Astrocyte (in vitro differentiated cells and primary cell): ENCODE measurements around the gene ARPC4. TPM values are rescaled to one million over a fixed set of nuclear protein-coding genes. Genes with fewer than 3 reads are reported as not detected.

Experiments
- DNase-seq: peaks from one replicate; pipeline ENCODE4 v3.0.0-alpha.2; 2010; ENCODE audit warnings: low read depth
- FAIRE-seq: peaks from 2 replicates; lab custom pipeline; 2011; peaks lifted over from hg19 to GRCh38; lab: Jason Lieb, UNC
- H2AFZ ChIP-seq: 2 replicates; pipeline ENCODE4 v1.6.0; 2012; ENCODE audit warnings: low read depth, low read length, inconsistent platforms
- H3K27ac ChIP-seq: 2 replicates; pipeline ENCODE4 v1.5.1; 2011; ENCODE audit warnings: low read depth, low read length, inconsistent platforms
- H3K27me3 ChIP-seq: 2 replicates; pipeline ENCODE4 v1.6.0; 2011; ENCODE audit warnings: low read length, inconsistent platforms; ENCODE audit not compliant: insufficient read depth
- H3K36me3 ChIP-seq: 2 replicates; pipeline ENCODE4 v1.5.1; 2011; ENCODE audit warnings: low read length, inconsistent platforms; ENCODE audit not compliant: insufficient read depth
- H3K4me1 ChIP-seq: 2 replicates; pipeline ENCODE4 v1.5.1; 2011; ENCODE audit warnings: low read length, inconsistent platforms; ENCODE audit not compliant: insufficient read depth
- H3K4me2 ChIP-seq: 2 replicates; pipeline ENCODE4 v1.6.0; 2012; ENCODE audit warnings: low read length, inconsistent platforms
- H3K4me3 ChIP-seq: 2 replicates; pipeline ENCODE4 v1.5.1; 2011; ENCODE audit warnings: low read depth, mild to moderate bottlenecking, low read length, inconsistent platforms; ENCODE audit not compliant: insufficient read depth
- H3K79me2 ChIP-seq: 2 replicates; pipeline ENCODE4 v1.6.0; 2012; ENCODE audit warnings: mild to moderate bottlenecking, low read length, inconsistent platforms; ENCODE audit not compliant: insufficient read depth
- H3K9ac ChIP-seq: 2 replicates; pipeline ENCODE4 v1.6.0; 2012; ENCODE audit warnings: mild to moderate bottlenecking, low read length, inconsistent platforms
- H3K9me3 ChIP-seq: 2 replicates; pipeline ENCODE4 v1.5.1; 2012; ENCODE audit warnings: low read depth, mild to moderate bottlenecking, low read length, inconsistent platforms; ENCODE audit not compliant: insufficient read depth
- H4K20me1 ChIP-seq: 2 replicates; pipeline ENCODE4 v1.6.0; 2012; ENCODE audit warnings: low read length, inconsistent platforms; ENCODE audit not compliant: insufficient read depth
- H3K27ac Mint-ChIP-seq: one replicate; pipeline ENCODE4 v1.8.0; 2021; ENCODE audit warnings: mild to moderate bottlenecking, mixed read lengths; ENCODE audit not compliant: unreplicated experiment
- H3K27me3 Mint-ChIP-seq: one replicate; pipeline ENCODE4 v1.8.0; 2021; ENCODE audit warnings: low read depth, mixed read lengths; ENCODE audit not compliant: unreplicated experiment
- H3K36me3 Mint-ChIP-seq: one replicate; pipeline ENCODE4 v1.8.0; 2021; ENCODE audit warnings: low read depth, mixed read lengths; ENCODE audit not compliant: unreplicated experiment
- H3K4me1 Mint-ChIP-seq: one replicate; pipeline ENCODE4 v1.8.0; 2021; ENCODE audit warnings: low read depth, mixed read lengths; ENCODE audit not compliant: unreplicated experiment
- H3K4me3 Mint-ChIP-seq: one replicate; pipeline ENCODE4 v1.8.0; 2021; ENCODE audit warnings: mild to moderate bottlenecking, moderate library complexity, mixed read lengths; ENCODE audit not compliant: unreplicated experiment
- H3K9me3 Mint-ChIP-seq: one replicate; pipeline ENCODE4 v1.8.0; 2021; ENCODE audit warnings: mild to moderate bottlenecking, mixed read lengths; ENCODE audit not compliant: unreplicated experiment
- EZH2 ChIP-seq: IDR thresholded peaks from 2 replicates; pipeline ENCODE4 v1.6.1; 2012; ENCODE audit warnings: mild to moderate bottlenecking, low read length, inconsistent platforms; ENCODE audit not compliant: insufficient read depth
- total RNA-seq: library from RNA; stranded (reverse); gene quantifications from 2 replicates; pipeline ENCODE4 v1.2.1, GENCODE V29; 2021
- TF ChIP-seq, protein P1 (sequence below): IDR thresholded peaks from 2 replicates; pipeline ENCODE4 v1.5.1; 2011; ENCODE audit warnings: low read depth, mild to moderate bottlenecking, inconsistent platforms, low read length, moderate library complexity; ENCODE audit not compliant: insufficient read depth

Gene ARPC4
- total RNA-seq, 1 donor from 2014 or later: 205 TPM

DNA sequence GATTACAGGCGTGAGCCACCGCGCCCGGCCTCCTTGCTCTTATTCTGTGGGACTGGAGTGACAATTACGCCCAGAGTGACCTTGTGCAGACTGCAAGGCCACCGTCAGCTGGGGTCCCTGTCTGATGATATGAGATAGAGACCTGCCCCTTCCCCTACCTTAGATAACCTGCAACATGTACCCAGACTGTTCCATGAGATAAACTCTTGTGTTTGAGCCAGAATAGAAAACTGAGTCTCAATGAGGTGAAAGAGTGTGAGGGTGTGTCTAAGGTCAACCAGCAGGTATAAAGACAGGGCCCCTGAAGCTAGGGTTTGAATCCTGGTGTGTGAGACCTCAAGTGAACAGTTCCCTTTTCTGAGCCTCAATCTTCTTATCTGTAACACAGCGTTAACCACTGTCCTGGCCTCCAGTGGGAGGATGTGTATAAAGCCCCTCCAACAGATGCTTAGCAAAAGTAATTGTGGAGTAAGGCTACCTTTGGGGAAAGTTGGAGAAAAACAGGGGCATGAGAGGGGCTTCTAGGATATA lies 6.6 kb upstream of the ARPC4 start:
- Histone ChIP-seq H3K79me2 (peaks cover 9% of the 10 kb centered on the region), H3K9ac (no peak overlapping the region), H3K4me3 (no peak overlapping the region), H2AFZ (no peak overlapping the region), H3K36me3 (peaks cover 25% of the 10 kb centered on the region), H4K20me1 (no peaks in the 10 kb centered on the region), H3K4me2 (no peak overlapping the region), H3K27me3 (no peaks in the 10 kb centered on the region), H3K4me1 (no peaks in the 10 kb centered on the region), H3K9me3 (no peaks in the 10 kb centered on the region), H3K27ac (no peak overlapping the region)
- Mint-ChIP-seq H3K27me3 (no peaks in the 10 kb centered on the region), H3K4me1 (peaks cover 15% of the 10 kb centered on the region), H3K4me3 (no peak overlapping the region), H3K27ac (no peak overlapping the region), H3K9me3 (no peaks in the 10 kb centered on the region), H3K36me3 (peaks cover 29% of the 10 kb centered on the region)
- DNase-seq (no peak), FAIRE-seq (no peak)
- TF ChIP-seq, protein P1, sequence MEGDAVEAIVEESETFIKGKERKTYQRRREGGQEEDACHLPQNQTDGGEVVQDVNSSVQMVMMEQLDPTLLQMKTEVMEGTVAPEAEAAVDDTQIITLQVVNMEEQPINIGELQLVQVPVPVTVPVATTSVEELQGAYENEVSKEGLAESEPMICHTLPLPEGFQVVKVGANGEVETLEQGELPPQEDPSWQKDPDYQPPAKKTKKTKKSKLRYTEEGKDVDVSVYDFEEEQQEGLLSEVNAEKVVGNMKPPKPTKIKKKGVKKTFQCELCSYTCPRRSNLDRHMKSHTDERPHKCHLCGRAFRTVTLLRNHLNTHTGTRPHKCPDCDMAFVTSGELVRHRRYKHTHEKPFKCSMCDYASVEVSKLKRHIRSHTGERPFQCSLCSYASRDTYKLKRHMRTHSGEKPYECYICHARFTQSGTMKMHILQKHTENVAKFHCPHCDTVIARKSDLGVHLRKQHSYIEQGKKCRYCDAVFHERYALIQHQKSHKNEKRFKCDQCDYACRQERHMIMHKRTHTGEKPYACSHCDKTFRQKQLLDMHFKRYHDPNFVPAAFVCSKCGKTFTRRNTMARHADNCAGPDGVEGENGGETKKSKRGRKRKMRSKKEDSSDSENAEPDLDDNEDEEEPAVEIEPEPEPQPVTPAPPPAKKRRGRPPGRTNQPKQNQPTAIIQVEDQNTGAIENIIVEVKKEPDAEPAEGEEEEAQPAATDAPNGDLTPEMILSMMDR: no peak
- no peak for TF ChIP-seq EZH2

- Mint-ChIP-seq H3K27me3 (no peaks in the 10 kb centered on the region), H3K27ac (no peak overlapping the region), H3K9me3 (no peaks in the 10 kb centered on the region), H3K4me1 (peaks cover 19% of the 10 kb centered on the region), H3K4me3 (no peak overlapping the region), H3K36me3 (peaks cover 29% of the 10 kb centered on the region)
- no peak overlapping the region for H3K9ac ChIP-seq
- DNase-seq (no peak), FAIRE-seq (no peak)
- no peak overlapping the region for H2AFZ ChIP-seq
- TF ChIP-seq, protein P1: no peak
- TF ChIP-seq EZH2: no peak
- no peak overlapping the region for H3K27ac ChIP-seq
- peaks cover 6% of the 10 kb centered on the region for H3K4me1 ChIP-seq
- no peak overlapping the region for H3K4me2 ChIP-seq
- no peaks in the 10 kb centered on the region for H4K20me1 ChIP-seq
- H3K36me3 ChIP-seq: peaks cover 21% of the 10 kb centered on the region
- no peaks in the 10 kb centered on the region for H3K27me3 ChIP-seq
- no peaks in the 10 kb centered on the region for H3K9me3 ChIP-seq
- peaks cover 17% of the 10 kb centered on the region for H3K79me2 ChIP-seq
- no peak overlapping the region for H3K4me3 ChIP-seq
These were observed 5.8 kb upstream of the ARPC4 start for GRCh38 chr3:9786825-9787669.

DNA sequence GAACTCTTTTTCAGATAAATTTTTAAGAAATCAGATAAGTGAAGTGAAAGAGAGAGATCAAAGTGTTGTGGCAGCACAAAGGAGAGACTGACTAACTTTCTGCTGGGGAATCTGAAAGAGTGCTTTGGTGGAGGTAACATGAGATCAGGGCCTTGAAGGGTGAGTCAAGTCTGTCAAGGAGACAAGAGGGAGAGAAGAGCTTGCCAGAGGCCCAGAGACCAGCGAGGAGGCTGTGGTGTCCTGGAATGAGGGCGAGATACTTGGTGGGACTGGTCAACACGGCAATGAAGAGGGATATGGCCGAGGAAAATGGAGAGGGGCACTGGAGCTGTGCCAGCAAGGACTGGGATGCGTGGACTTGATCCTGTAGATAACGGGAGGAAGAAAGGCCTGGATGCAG lies 5.2 kb upstream of the ARPC4 start:
- peak; percentile 37 for DNase-seq
- Histone ChIP-seq H4K20me1 (no peaks in the 10 kb centered on the region), H3K4me1 (peaks cover 6% of the 10 kb centered on the region), H3K79me2 (peaks cover 18% of the 10 kb centered on the region), H3K4me2 (no peak overlapping the region), H2AFZ (no peak overlapping the region), H3K4me3 (no peak overlapping the region), H3K27me3 (no peaks in the 10 kb centered on the region), H3K9me3 (no peaks in the 10 kb centered on the region), H3K36me3 (peaks cover 15% of the 10 kb centered on the region), H3K27ac (no peak overlapping the region), H3K9ac (no peak overlapping the region)
- no peak for FAIRE-seq
- H3K27me3 Mint-ChIP-seq: no peaks in the 10 kb centered on the region
- H3K4me3 Mint-ChIP-seq: peak overlapping the region; percentile 23
- H3K9me3 Mint-ChIP-seq: no peaks in the 10 kb centered on the region
- peaks cover 24% of the 10 kb centered on the region for H3K36me3 Mint-ChIP-seq
- H3K4me1 Mint-ChIP-seq: peaks cover 19% of the 10 kb centered on the region
- TF ChIP-seq, protein P1: no peak
- no peak for TF ChIP-seq EZH2
- peak overlapping the region; percentile 2 for H3K27ac Mint-ChIP-seq
